ENCODE data around the gene GADD45A.
A peak's percentile ranks its signal among the peaks of the same experiment; 100 is the strongest.

GADD45A gene

GRCh38 chr1:67734323-67734690 is 49.3 kb downstream of the GADD45A start:
- no peak for TF ChIP-seq CTCF (conservative IDR thresholded peaks at IDR 0.05; ENCODE audit: low read depth, low read length)
- DNase-seq (ENCODE audit: low read depth): no peak
- H3K4me3 ChIP-seq (ENCODE audit: low read length): no peak overlapping the region

GRCh38 chr1:67735206-67735605 is 50.2 kb downstream of the GADD45A start:
- no peak for DNase-seq (ENCODE audit: low read depth)
- TF ChIP-seq CTCF (conservative IDR thresholded peaks at IDR 0.05; ENCODE audit: low read depth, low read length): no peak
- no peak overlapping the region for H3K4me3 ChIP-seq (ENCODE audit: low read length)

GRCh38 chr1:67735806-67736627 is 51.0 kb downstream of the GADD45A start:
- no peak for TF ChIP-seq CTCF (conservative IDR thresholded peaks at IDR 0.05; ENCODE audit: low read depth, low read length)
- peak; percentile 73 for DNase-seq (ENCODE audit: low read depth)
- no peak overlapping the region for H3K4me3 ChIP-seq (ENCODE audit: low read length)

GRCh38 chr1:67736750-67737149 is 51.7 kb downstream of the GADD45A start:
- DNase-seq (ENCODE audit: low read depth): no peak
- no peak overlapping the region for H3K4me3 ChIP-seq (ENCODE audit: low read length)
- TF ChIP-seq CTCF (conservative IDR thresholded peaks at IDR 0.05; ENCODE audit: low read depth, low read length): no peak

GRCh38 chr1:67737875-67738274 is 52.9 kb downstream of the GADD45A start:
- no peak for TF ChIP-seq CTCF (conservative IDR thresholded peaks at IDR 0.05; ENCODE audit: low read depth, low read length)
- no peak overlapping the region for H3K4me3 ChIP-seq (ENCODE audit: low read length)
- DNase-seq (ENCODE audit: low read depth): no peak

Measured in retinal pigment epithelial cell (primary cell).